Tibial nerve (tissue), 4 donors: Measurements from ENCODE around the gene RAB3GAP2.
"Not testable (repeated sequence)": the region's sequence is repeated elsewhere in the genome, so short reads cannot be mapped to it uniquely, and the experiment has no call there.

ENCODE experiments used
- EP300 ChIP-seq, 2 donors: sonication (generic); formaldehyde crosslinking; IDR thresholded peaks; one replicate each; pipeline ENCODE4 v1.6.1; 2017; ENCODE audit warnings: antibody characterized with exemption in 2 of 2, mild to moderate bottlenecking in 1 of 2
- POLR2A ChIP-seq, 2 donors: fragments of 450-650 bp; IDR thresholded peaks; one replicate each; pipeline ENCODE4 v1.6.1; 2017; ENCODE audit warnings: antibody characterized with exemption in 2 of 2, mild to moderate bottlenecking in 2 of 2, moderate library complexity in 2 of 2
- TF ChIP-seq, protein P1 (sequence below), 5 experiments: fragments of 200-600 bp in 3 of 5; fragments of 450-650 bp in 2 of 5; sonication (generic) in 3 of 5; IDR thresholded peaks; one replicate each; pipeline ENCODE4 v1.5.1; 2016 to 2019; ENCODE audit warnings: antibody characterized with exemption in 5 of 5, mild to moderate bottlenecking in 3 of 5, moderate library complexity in 2 of 5

DNA sequence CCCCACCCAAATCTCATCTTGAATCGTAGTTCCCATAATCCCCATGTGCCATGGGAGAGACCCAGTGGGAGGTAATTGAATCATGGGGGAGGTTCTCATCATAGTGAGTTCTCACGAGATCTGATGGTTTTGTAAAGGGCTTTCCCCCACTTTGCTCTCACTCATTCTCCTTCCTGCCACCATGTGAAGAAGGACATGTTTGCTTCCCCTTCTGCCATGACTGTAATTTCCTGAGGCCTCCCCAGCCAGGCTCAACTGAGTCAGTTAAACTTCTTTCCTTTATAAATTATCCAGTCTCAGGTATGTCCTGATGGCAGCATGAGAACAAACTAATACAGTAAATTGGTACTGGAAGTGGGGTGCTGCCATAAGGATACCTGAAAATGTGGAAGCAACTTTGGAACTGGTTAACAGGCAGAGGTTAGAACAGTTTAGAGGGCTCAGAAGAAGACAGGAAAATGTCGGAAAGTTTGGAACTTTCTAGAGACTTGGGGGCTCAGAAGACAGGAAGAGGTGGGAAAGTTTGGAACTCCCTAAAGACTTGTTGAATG is 23.5 kb downstream of the RAB3GAP2 start:
- TF ChIP-seq, protein P1, sequence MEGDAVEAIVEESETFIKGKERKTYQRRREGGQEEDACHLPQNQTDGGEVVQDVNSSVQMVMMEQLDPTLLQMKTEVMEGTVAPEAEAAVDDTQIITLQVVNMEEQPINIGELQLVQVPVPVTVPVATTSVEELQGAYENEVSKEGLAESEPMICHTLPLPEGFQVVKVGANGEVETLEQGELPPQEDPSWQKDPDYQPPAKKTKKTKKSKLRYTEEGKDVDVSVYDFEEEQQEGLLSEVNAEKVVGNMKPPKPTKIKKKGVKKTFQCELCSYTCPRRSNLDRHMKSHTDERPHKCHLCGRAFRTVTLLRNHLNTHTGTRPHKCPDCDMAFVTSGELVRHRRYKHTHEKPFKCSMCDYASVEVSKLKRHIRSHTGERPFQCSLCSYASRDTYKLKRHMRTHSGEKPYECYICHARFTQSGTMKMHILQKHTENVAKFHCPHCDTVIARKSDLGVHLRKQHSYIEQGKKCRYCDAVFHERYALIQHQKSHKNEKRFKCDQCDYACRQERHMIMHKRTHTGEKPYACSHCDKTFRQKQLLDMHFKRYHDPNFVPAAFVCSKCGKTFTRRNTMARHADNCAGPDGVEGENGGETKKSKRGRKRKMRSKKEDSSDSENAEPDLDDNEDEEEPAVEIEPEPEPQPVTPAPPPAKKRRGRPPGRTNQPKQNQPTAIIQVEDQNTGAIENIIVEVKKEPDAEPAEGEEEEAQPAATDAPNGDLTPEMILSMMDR (IDR thresholded peaks at IDR 0.05) = not testable (repeated sequence)
- TF ChIP-seq POLR2A, EP300 (IDR thresholded peaks at IDR 0.05): not testable (repeated sequence)
